Kidney tubule cell (primary cell): ENCODE data around the gene ZBTB6.
A peak's percentile ranks its signal among the peaks of the same experiment; 100 is the strongest.
"Not testable (repeated sequence)": the region's sequence is repeated elsewhere in the genome, so short reads cannot be mapped to it uniquely, and the experiment has no call there.

Experiments used
- DNase-seq: peaks from one replicate; pipeline ENCODE4 v3.0.0-alpha.2; 2018; ENCODE audit warnings: low spot score

ZBTB6 gene

GRCh38 chr9:122923947-122924346, 10.8 kb upstream of the ZBTB6 start:
- peak; percentile 23 for DNase-seq

DNA sequence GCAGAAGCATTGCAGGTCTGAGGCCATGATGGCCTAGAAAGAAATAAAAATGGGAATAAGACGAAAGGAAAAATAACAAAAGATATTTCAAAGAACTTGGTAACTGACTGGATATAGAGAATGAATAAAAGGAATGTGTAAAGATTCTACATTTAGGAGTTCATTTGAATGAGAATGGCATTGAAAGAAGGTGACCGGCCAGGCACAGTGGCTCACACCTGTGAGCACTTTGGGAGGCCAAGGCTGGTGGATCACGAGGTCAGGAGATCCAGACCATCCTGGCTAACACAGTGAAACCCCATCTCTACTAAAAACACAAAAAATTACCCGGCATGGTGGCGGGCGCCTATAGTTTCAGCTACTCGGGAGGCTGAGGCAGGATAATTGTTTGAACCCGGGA, 9.6 kb upstream of the ZBTB6 start:
- no peak for DNase-seq

DNA sequence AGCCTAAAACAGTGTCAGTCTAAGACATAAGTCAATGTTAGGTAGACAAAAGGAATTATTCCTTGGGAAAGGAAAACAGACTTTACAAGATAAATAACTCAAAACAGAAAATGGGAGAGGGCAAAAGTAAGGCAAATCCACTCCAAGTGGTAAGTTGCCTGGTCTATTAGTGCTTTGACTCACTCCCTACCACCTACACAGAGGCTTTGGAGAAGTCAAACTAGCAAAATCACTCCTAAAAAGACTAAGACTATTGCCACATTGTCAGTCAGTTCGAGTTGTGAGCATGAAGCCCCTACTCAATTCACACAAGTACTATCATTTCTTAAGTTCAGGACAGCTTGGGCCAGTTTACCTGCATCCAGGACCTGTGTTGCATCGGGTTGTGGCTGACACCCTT, 5.2 kb upstream of the ZBTB6 start:
- no peak for DNase-seq

DNA sequence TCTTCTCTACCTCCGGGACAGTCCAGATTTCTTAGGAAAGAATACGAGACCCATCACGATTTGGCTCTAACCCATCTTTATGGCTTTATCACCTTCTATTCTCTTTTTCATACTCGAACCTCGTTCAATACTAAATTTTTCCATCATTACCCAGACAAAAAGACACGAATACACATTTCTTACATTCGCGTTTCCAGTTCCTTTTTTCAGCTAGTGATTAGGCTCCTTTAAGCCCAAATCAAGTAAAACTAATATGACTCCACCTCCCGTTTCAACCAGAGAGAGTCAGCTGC, 506 bp downstream of the ZBTB6 start:
- no peak for DNase-seq

GRCh38 chr9:122906122-122906521, 7.0 kb downstream of the ZBTB6 start:
- not testable (repeated sequence) for DNase-seq

- DNase-seq = peak; percentile 100
Observed at GRCh38 chr9:122904823-122905710, 8.1 kb downstream of the ZBTB6 start, which contains the start of gene RC3H2. TSS of gene RC3H2 (minus strand) at chr9:122905359. CDS start at chr9:122897509, 7,850 bp downstream.

DNA sequence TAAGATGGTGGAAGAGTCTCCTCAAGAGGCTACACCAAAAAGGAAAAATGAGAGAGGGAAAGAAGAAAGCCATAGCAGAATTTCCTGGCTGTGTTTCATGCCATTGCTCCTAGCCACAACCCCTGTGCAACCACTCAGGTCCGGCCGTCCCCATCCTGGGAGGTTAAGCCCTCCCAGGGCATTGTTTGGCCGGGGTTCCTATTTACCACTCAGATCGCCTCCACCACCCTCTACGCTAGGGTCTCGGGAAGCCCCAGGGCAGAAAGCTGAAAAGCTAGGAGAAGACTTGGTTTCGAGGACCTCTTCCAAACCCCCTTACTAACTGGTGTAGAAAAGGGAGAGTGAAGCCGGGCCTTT, 8.7 kb downstream of the ZBTB6 start:
- DNase-seq = peak; percentile 60

- peak; percentile 30 for DNase-seq
Observed at GRCh38 chr9:122900791-122901190, 12.3 kb downstream of the ZBTB6 start.

DNA sequence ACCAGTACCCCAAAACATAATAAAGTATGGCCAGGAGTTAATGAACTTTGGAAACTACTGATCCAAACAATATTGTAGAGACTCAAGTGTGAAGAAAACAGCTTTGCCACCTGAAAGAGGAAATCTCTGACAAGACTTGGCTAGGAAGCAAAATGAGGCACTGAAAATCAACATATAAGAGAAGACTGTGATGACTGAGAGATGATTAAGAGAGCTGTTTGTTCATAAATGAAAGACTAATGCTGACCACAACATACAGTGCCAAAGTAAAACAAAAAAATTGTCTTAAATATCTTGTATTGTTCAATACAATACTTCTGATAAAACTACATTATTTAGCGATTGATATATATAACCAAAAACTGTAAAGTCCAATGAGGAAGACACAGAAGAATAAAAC, 15.2 kb downstream of the ZBTB6 start:
- peak; percentile 27 for DNase-seq

DNA sequence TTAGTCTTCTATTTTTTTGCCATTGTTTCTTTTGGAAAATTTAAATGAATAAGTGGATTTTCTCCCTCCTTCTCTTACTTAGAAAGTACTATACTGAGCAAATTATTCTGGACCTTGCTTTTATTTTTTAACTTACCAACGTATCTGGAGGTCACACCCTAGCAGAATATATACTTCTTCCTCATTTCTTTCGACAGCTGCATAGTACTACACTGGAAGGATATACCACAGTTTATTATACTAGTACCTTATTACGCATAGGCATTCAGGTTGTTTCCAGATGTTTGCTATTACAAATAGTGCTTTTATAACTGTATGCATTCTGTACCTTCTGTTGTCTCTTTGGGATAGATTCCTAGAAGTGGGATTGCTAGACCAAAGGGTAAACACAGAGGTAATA, 24.6 kb downstream of the ZBTB6 start:
- DNase-seq = no peak

DNA sequence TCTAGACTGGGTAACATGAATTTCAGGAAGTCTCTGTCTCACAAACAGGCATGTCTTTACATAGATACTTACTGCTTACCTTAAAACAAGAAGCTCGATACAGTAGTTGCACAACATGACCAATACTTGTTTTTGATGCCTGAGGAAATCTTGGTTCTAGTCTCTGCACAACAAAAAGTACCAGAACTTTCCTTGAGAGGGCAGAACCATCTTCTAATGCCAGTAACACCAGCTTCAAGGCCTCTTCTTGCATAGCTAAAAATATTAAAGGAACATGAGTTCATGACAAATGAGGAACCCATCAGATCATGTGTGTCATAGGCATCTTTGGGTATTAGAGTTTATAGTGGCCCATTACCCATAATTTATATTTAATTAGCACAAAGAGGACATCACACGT, 30.0 kb downstream of the ZBTB6 start:
- no peak for DNase-seq

- DNase-seq = no peak
Observed at GRCh38 chr9:122879443-122879842, 33.7 kb downstream of the ZBTB6 start.

DNA sequence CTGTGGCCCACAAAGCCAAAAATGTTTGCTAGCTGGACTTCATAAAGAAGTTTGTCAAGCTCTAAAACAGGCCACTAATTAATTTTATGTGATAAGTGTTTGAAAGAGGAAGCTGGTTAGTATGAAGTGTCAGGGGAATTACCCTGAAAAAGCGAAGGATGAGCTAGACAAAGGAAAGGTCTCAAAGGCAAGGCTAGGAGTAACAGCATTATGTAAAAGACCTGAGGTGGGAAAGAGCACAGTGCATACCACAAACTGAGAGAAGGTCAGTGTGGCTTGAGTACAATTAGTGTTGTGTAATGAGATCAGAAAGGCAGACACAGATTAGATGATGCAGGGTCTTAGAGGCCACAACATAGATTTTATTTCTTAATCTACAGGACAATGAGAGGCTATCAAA, 37.6 kb downstream of the ZBTB6 start:
- DNase-seq = no peak

DNA sequence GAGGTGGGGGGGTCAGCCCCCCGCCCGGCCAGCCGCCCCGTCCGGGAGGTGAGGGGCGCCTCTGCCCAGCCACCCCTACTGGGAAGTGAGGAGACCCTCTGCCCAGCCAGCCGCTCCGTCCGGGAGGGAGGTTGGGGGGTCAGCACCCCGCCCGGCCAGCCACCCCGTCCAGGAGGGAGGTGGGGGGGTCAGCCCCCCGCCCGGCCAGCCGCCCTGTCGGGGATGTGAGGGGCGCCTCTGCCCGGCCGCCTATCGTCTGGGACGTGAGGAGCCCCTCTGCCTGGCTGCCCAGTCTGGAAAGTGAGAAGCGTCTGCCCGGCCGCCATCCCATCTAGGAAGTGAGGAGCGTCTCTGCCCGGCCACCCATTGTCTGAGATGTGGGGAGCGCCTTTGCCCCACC, 45.8 kb downstream of the ZBTB6 start:
- not testable (repeated sequence) for DNase-seq

GRCh38 chr9:122866079-122866478, 47.0 kb downstream of the ZBTB6 start:
- DNase-seq = no peak

DNA sequence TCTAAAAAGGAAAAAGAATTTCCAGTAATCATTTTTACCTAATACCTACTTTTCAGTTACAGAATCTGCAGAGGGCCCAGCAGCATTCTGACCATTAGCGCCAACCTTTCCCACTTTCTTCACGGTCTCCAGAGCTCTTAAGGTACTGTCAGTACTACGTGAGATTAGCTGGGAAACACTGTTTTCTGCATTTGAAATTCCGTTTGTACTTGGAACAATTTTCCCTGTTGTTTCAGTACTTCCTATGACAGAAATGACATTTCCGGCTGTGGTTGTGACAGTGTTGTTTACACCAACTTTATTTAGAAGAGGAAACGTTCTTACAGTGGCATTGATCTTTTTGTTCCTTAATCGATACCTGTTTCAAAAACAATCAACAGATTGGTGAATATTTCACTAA, 47.8 kb downstream of the ZBTB6 start:
- no peak for DNase-seq

GRCh38 chr9:122863407-122863806, 49.7 kb downstream of the ZBTB6 start:
- no peak for DNase-seq

- no peak for DNase-seq
Observed at GRCh38 chr9:122860319-122861142, 52.6 kb downstream of the ZBTB6 start.
